HTR-8/SVneo (cell line): Measurements from ENCODE around the gene LRRC51.

Source experiments
- DNase-seq: peaks from one replicate; pipeline ENCODE4 v3.0.0; 2011; ENCODE audit warnings: low spot score, mixed read lengths; ENCODE audit not compliant: insufficient read length
- FAIRE-seq: peaks from 2 replicates; lab custom pipeline; 2011; peaks lifted over from hg19 to GRCh38; lab: Jason Lieb, UNC

LRRC51 gene

GRCh38 chr11:72069787-72070251 lies 10.8 kb upstream of the LRRC51 start:
- peak; percentile 84 for DNase-seq
- FAIRE-seq = peak; percentile 93

GRCh38 chr11:72070491-72070890 lies 10.2 kb upstream of the LRRC51 start:
- no peak for FAIRE-seq
- no peak for DNase-seq

- FAIRE-seq = peak; percentile 88
- DNase-seq = peak; percentile 59
Observed at GRCh38 chr11:72072348-72072747, 8.3 kb upstream of the LRRC51 start.

GRCh38 chr11:72075109-72075508 lies 5.5 kb upstream of the LRRC51 start:
- no peak for DNase-seq
- FAIRE-seq = no peak

- no peak for DNase-seq
- FAIRE-seq = no peak
Observed at GRCh38 chr11:72075756-72076155, 4.9 kb upstream of the LRRC51 start.

- DNase-seq (no peak), FAIRE-seq (no peak)
Observed at GRCh38 chr11:72078477-72078876, 2.2 kb upstream of the LRRC51 start.

- no peak for FAIRE-seq
- DNase-seq = peak; percentile 72
Observed at GRCh38 chr11:72079819-72080325, 778 bp upstream of the LRRC51 start.

GRCh38 chr11:72081184-72081644 lies 564 bp downstream of the LRRC51 start:
- DNase-seq (no peak), FAIRE-seq (no peak)

- FAIRE-seq (no peak), DNase-seq (no peak)
Observed at GRCh38 chr11:72081821-72082453, 1.3 kb downstream of the LRRC51 start.

GRCh38 chr11:72083414-72083813 lies 2.8 kb downstream of the LRRC51 start:
- DNase-seq (no peak), FAIRE-seq (no peak)

GRCh38 chr11:72084076-72084475 lies 3.4 kb downstream of the LRRC51 start:
- no peak for DNase-seq
- FAIRE-seq = no peak

- no peak for DNase-seq
- FAIRE-seq = no peak
Observed at GRCh38 chr11:72084965-72085364, 4.3 kb downstream of the LRRC51 start.

- DNase-seq = no peak
- no peak for FAIRE-seq
Observed at GRCh38 chr11:72085621-72086351, 5.1 kb downstream of the LRRC51 start.

- no peak for DNase-seq
- peak; percentile 52 for FAIRE-seq
Observed at GRCh38 chr11:72088076-72088808, 7.6 kb downstream of the LRRC51 start.

GRCh38 chr11:72091292-72091691 lies 10.6 kb downstream of the LRRC51 start:
- FAIRE-seq (peak; percentile 59), DNase-seq (peak; percentile 64)

- no peak for FAIRE-seq
- no peak for DNase-seq
Observed at GRCh38 chr11:72098741-72099140, 18.1 kb downstream of the LRRC51 start.

- FAIRE-seq (no peak), DNase-seq (no peak)
Observed at GRCh38 chr11:72100009-72100408, 19.4 kb downstream of the LRRC51 start.

GRCh38 chr11:72100462-72100861 lies 19.8 kb downstream of the LRRC51 start:
- FAIRE-seq (no peak), DNase-seq (no peak)

- no peak for FAIRE-seq
- no peak for DNase-seq
Observed at GRCh38 chr11:72102162-72102561, 21.5 kb downstream of the LRRC51 start.

GRCh38 chr11:72102631-72102945 lies 21.9 kb downstream of the LRRC51 start:
- DNase-seq = no peak
- FAIRE-seq = no peak
